ENCODE measurements around the gene TMEM272.

GRCh38 chr13:51814071-51814470, 30.9 kb downstream of the TMEM272 start:
- TF ChIP-seq CTCF (IDR thresholded peaks at IDR 0.05), result no peak
- TF ChIP-seq ZFX (IDR thresholded peaks at IDR 0.05; ENCODE audit: borderline replicate concordance), result no peak
